HepG2 (cell line): Measurements from ENCODE around the gene SLIT3. TPM values are rescaled to one million over a fixed set of nuclear protein-coding genes. Genes with fewer than 3 reads are reported as not detected.

Experiments used
- ATAC-seq: fragments of 200-7000 bp; cut with Tn5 transposase; 3 replicates; pipeline ENCODE4 v1.9.1; 2020; ENCODE audit warnings: mild to moderate bottlenecking, moderate library complexity
- BruUV-seq: library from RNA; stranded (reverse); fragments of 400-500 nt; replicated peaks from 2 replicates; lab custom pipeline; 2021; lab: Mats Ljungman, UMichigan
- CTCF ChIA-PET: fragments of 300-600 bp; formaldehyde crosslinking; extraction: SDS; loops from one replicate; lab custom pipeline; 2021; ENCODE audit warnings: low total read pairs, inconsistent platforms, low intra/inter-chr PET ratio; lab: Yijun Ruan, JAX
- POLR2A ChIA-PET: fragments of 350-600 bp; sonication (Branson Sonifier 250); formaldehyde crosslinking; loops from one replicate; lab custom pipeline; 2020; ENCODE audit warnings: antibody characterized with exemption, inconsistent platforms; lab: Yijun Ruan, JAX
- DNase-seq: peaks from one replicate; pipeline ENCODE4 v3.0.0-alpha.2; 2015; ENCODE audit warnings: low spot score
- FAIRE-seq: peaks from 3 replicates; lab custom pipeline; 2011; peaks lifted over from hg19 to GRCh38; lab: Jason Lieb, UNC
- H2AFZ ChIP-seq: one replicate; pipeline ENCODE4 v1.6.1; 2011; ENCODE audit warnings: low read length, inconsistent platforms
- H3K27ac ChIP-seq: fragments of 300-600 bp; 3 replicates; pipeline ENCODE4 v1.8.0; 2011; ENCODE audit warnings: mixed run types, mild to moderate bottlenecking, mixed read lengths, low read length, inconsistent platforms; ENCODE audit not compliant: insufficient read depth; ENCODE audit errors: extremely low read length
- H3K27me3 ChIP-seq, 2 experiments: fragments of 200-600 bp in 1 of 2; 2 replicates in 1 of 2; 3 replicates in 1 of 2; pipeline versions ENCODE4 v1.6.0 to v1.8.0; 2011; ENCODE audit warnings: low read length in 2 of 2, mild to moderate bottlenecking in 2 of 2, moderate library complexity in 2 of 2, inconsistent platforms in 1 of 2; ENCODE audit not compliant: insufficient read depth in 2 of 2, control insufficient read depth in 1 of 2
- H3K36me3 ChIP-seq, 2 experiments: fragments of 200-600 bp in 1 of 2; replicated peaks in 1 of 2; 2 replicates in 1 of 2; 3 replicates in 1 of 2; pipeline versions ENCODE4 v1.5.1 to v1.8.0; 2011; ENCODE audit warnings: low read length in 2 of 2, inconsistent platforms in 1 of 2; ENCODE audit not compliant: insufficient read depth in 2 of 2, control insufficient read depth in 1 of 2
- H3K4me1 ChIP-seq: 2 replicates; pipeline ENCODE4 v1.5.1; 2012; ENCODE audit warnings: low read length, inconsistent platforms; ENCODE audit not compliant: insufficient read depth
- H3K4me2 ChIP-seq: 2 replicates; pipeline ENCODE4 v1.6.0; 2011; ENCODE audit warnings: low read depth, low read length, inconsistent platforms
- H3K4me3 ChIP-seq, 3 experiments: fragments of 200-600 bp in 1 of 3; sonication (generic), shearing (Covaris generic) in 1 of 3; replicated peaks in 1 of 3; 2 replicates each; pipeline ENCODE4 v1.5.1; 2011 to 2016; ENCODE audit warnings: low read length in 3 of 3, inconsistent platforms in 2 of 3, low read depth in 2 of 3, mild to moderate bottlenecking in 2 of 3, control low read depth in 1 of 3, mixed read lengths in 1 of 3; ENCODE audit not compliant: insufficient read depth in 1 of 3
- H3K79me2 ChIP-seq: one replicate; pipeline ENCODE4 v1.6.1; 2011; ENCODE audit warnings: low read length, inconsistent platforms; ENCODE audit not compliant: insufficient read depth
- H3K9ac ChIP-seq: 2 replicates; pipeline ENCODE4 v1.6.0; 2011; ENCODE audit warnings: mild to moderate bottlenecking, low read depth, low read length, inconsistent platforms; ENCODE audit not compliant: insufficient read depth
- H3K9me3 ChIP-seq: 2 replicates; pipeline ENCODE4 v1.5.1; 2012; ENCODE audit warnings: mild to moderate bottlenecking, low read length
- H4K20me1 ChIP-seq: 2 replicates; pipeline ENCODE4 v1.6.0; 2011; ENCODE audit warnings: inconsistent platforms, mild to moderate bottlenecking, low read length, moderate library complexity; ENCODE audit not compliant: insufficient read depth
- ARNTL ChIP-seq: sonication (generic); formaldehyde crosslinking; IDR thresholded peaks from 2 replicates; pipeline ENCODE4 v1.4.0; 2020; ENCODE audit warnings: mild to moderate bottlenecking, missing genetic modification reagents
- BATF2 ChIP-seq: sonication (generic); formaldehyde crosslinking; IDR thresholded peaks from 2 replicates; pipeline ENCODE4 v1.8.0; 2022; ENCODE audit warnings: mild to moderate bottlenecking, missing genetic modification reagents, moderate library complexity
- BORCS8-MEF2B ChIP-seq: sonication (generic); formaldehyde crosslinking; IDR thresholded peaks from 2 replicates; pipeline ENCODE4 v1.8.0; 2022; ENCODE audit warnings: mild to moderate bottlenecking, missing genetic modification reagents
- CENPX ChIP-seq: sonication (generic); formaldehyde crosslinking; IDR thresholded peaks from 2 replicates; pipeline ENCODE4 v1.9.0; 2021; ENCODE audit warnings: mild to moderate bottlenecking, missing genetic modification reagents, moderate library complexity
- MBD4 ChIP-seq: IDR thresholded peaks from 2 replicates; pipeline ENCODE4 v1.6.1; 2012; ENCODE audit warnings: low read length, inconsistent platforms, borderline replicate concordance
- RFXANK ChIP-seq: IDR thresholded peaks from 2 replicates; pipeline ENCODE4 v1.6.1; 2016
- TAF1 ChIP-seq: sonication (generic); formaldehyde crosslinking; IDR thresholded peaks from 2 replicates; pipeline ENCODE4 v1.4.0; 2020; ENCODE audit warnings: missing genetic modification reagents
- ZMYM4 ChIP-seq: sonication (generic); formaldehyde crosslinking; IDR thresholded peaks from 2 replicates; pipeline ENCODE4 v1.8.1; 2023; ENCODE audit warnings: mild to moderate bottlenecking, missing genetic modification reagents
- ZNF180 ChIP-seq: sonication (generic); formaldehyde crosslinking; IDR thresholded peaks from 2 replicates; pipeline ENCODE4 v1.4.0; 2020; ENCODE audit warnings: low read depth, missing genetic modification reagents, borderline replicate concordance
- ZNF263 ChIP-seq: sonication (generic); formaldehyde crosslinking; IDR thresholded peaks from 2 replicates; pipeline ENCODE4 v1.4.0; 2020; ENCODE audit warnings: missing genetic modification reagents
- ZNF558 ChIP-seq: sonication (generic); formaldehyde crosslinking; IDR thresholded peaks from 2 replicates; pipeline ENCODE4 v1.9.0; 2022; ENCODE audit warnings: mild to moderate bottlenecking, missing genetic modification reagents, borderline replicate concordance
- ZNF670 ChIP-seq: sonication (generic); formaldehyde crosslinking; IDR thresholded peaks from 2 replicates; pipeline ENCODE4 v1.8.0; 2022; ENCODE audit warnings: mild to moderate bottlenecking, missing genetic modification reagents, borderline replicate concordance
- WGBS: methylation state at CpG from one replicate; pipeline ENCODE4 v1.1.6; 2017; ENCODE audit warnings: low lambda C conversion rate; 5-methylcytosine and 5-hydroxymethylcytosine counted together
- in situ Hi-C: cut with HindIII; loops from 2 replicates; pipeline ENCODE4 v1.10.0; 2017; ENCODE audit warnings: low pct_unique_long_range_greater_than_20kb; ENCODE audit not compliant: extremely low pct_ligation_motif_present
- intact Hi-C: fragments of 100-400 bp; cut with micrococcal nuclease; formaldehyde crosslinking; loops from one replicate; pipeline ENCODE4 v1.10.0; 2022; ENCODE audit not compliant: unreplicated experiment
- polyA plus RNA-seq, 8 experiments: library from polyadenylated mRNA; depleted of rRNA in 3 of 8; stranded (reverse) in 7 of 8; unstranded in 1 of 8; fragments of >200 nt; fragmentation: Illumina TruSeq in 4 of 8; extraction: Trizol in 4 of 8; gene quantifications; 2 replicates each; pipeline versions ENCODE4 v1.2.1 to v1.2.3, GENCODE V29; 2011 to 2016; ENCODE audit warnings: low read depth in 4 of 8, missing spikeins in 1 of 8, mixed read lengths in 1 of 8; ENCODE audit not compliant: insufficient read depth in 1 of 8
- total RNA-seq, 5 experiments: library from RNA; depleted of rRNA; stranded (reverse); fragments of >200 nt; fragmentation: Illumina TruSeq; extraction: Trizol; gene quantifications; 2 replicates each; pipeline ENCODE4 v1.2.3, GENCODE V29; 2016; ENCODE audit warnings: low read depth in 1 of 5
- TF ChIP-seq, protein P1 (sequence below): sonication (generic); formaldehyde crosslinking; IDR thresholded peaks from 2 replicates; pipeline ENCODE4 v1.8.1; 2023; ENCODE audit warnings: missing genetic modification reagents, inconsistent platforms, borderline replicate concordance
- TF ChIP-seq, protein P2 (sequence below): sonication (generic); formaldehyde crosslinking; IDR thresholded peaks from 2 replicates; pipeline ENCODE4 v1.4.0; 2020; ENCODE audit warnings: low read depth, missing genetic modification reagents
- TF ChIP-seq, protein P3 (sequence below): sonication (generic); formaldehyde crosslinking; IDR thresholded peaks from 2 replicates; pipeline ENCODE4 v1.9.0; 2021; ENCODE audit warnings: missing genetic modification reagents, borderline replicate concordance
- TF ChIP-seq, protein P4 (sequence below): sonication (generic); formaldehyde crosslinking; IDR thresholded peaks from 2 replicates; pipeline ENCODE4 v1.9.0; 2021; ENCODE audit warnings: missing genetic modification reagents, mild to moderate bottlenecking, borderline replicate concordance

The SLIT3 gene
- total and polyA plus RNA-seq, 2 of the 13 experiments (the other 11 are each of a cell fraction or from before 2014, with no cell fraction given): not detected

GRCh38 chr5:168784454-168784853 lies 516.5 kb downstream of the SLIT3 start:
- Histone ChIP-seq H3K27me3 (peaks cover 5 to 52% of the 10 kb centered on the region in 2 experiments), H4K20me1 (no peaks in the 10 kb centered on the region), H3K27ac (no peak overlapping the region), H3K9me3 (no peaks in the 10 kb centered on the region), H3K4me1 (no peaks in the 10 kb centered on the region), H3K79me2 (no peaks in the 10 kb centered on the region), H3K4me2 (no peak overlapping the region), H3K9ac (no peak overlapping the region), H3K4me3 (no peak overlapping the region), H2AFZ (no peak overlapping the region), H3K36me3 (no peaks in the 10 kb centered on the region)
- intact Hi-C loops: no loop called here
- WGBS: 46% methylated on average over 4 of the region's 4 CpGs
- FAIRE-seq (no peak), ATAC-seq (no peak), DNase-seq (no peak)
- BruUV-seq: no TSS peak
- in situ Hi-C loops: no loop called here
- no peak for TF ChIP-seq ZNF263 (CRISPR knock-in tag)
- TF ChIP-seq ZNF558: no peak
- no peak for TF ChIP-seq RFXANK
- TF ChIP-seq, protein P1, sequence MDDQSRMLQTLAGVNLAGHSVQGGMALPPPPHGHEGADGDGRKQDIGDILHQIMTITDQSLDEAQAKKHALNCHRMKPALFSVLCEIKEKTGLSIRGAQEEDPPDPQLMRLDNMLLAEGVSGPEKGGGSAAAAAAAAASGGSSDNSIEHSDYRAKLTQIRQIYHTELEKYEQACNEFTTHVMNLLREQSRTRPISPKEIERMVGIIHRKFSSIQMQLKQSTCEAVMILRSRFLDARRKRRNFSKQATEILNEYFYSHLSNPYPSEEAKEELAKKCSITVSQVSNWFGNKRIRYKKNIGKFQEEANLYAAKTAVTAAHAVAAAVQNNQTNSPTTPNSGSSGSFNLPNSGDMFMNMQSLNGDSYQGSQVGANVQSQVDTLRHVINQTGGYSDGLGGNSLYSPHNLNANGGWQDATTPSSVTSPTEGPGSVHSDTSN (CRISPR knock-in tag): no peak
- TF ChIP-seq ZMYM4 (CRISPR knock-in tag): no peak
- no peak for TF ChIP-seq BORCS8-MEF2B (CRISPR knock-in tag)
- TF ChIP-seq BATF2 (CRISPR knock-in tag): no peak
- TF ChIP-seq, protein P2, sequence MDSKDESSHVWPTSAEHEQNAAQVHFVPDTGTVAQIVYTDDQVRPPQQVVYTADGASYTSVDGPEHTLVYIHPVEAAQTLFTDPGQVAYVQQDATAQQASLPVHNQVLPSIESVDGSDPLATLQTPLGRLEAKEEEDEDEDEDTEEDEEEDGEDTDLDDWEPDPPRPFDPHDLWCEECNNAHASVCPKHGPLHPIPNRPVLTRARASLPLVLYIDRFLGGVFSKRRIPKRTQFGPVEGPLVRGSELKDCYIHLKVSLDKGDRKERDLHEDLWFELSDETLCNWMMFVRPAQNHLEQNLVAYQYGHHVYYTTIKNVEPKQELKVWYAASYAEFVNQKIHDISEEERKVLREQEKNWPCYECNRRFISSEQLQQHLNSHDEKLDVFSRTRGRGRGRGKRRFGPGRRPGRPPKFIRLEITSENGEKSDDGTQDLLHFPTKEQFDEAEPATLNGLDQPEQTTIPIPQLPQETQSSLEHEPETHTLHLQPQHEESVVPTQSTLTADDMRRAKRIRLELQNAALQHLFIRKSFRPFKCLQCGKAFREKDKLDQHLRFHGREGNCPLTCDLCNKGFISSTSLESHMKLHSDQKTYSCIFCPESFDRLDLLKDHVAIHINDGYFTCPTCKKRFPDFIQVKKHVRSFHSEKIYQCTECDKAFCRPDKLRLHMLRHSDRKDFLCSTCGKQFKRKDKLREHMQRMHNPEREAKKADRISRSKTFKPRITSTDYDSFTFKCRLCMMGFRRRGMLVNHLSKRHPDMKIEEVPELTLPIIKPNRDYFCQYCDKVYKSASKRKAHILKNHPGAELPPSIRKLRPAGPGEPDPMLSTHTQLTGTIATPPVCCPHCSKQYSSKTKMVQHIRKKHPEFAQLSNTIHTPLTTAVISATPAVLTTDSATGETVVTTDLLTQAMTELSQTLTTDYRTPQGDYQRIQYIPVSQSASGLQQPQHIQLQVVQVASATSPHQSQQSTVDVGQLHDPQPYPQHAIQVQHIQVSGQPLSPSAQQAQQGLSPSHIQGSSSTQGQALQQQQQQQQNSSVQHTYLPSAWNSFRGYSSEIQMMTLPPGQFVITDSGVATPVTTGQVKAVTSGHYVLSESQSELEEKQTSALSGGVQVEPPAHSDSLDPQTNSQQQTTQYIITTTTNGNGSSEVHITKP: no peak
- TF ChIP-seq ARNTL (CRISPR knock-in tag): no peak
- TF ChIP-seq, protein P3, sequence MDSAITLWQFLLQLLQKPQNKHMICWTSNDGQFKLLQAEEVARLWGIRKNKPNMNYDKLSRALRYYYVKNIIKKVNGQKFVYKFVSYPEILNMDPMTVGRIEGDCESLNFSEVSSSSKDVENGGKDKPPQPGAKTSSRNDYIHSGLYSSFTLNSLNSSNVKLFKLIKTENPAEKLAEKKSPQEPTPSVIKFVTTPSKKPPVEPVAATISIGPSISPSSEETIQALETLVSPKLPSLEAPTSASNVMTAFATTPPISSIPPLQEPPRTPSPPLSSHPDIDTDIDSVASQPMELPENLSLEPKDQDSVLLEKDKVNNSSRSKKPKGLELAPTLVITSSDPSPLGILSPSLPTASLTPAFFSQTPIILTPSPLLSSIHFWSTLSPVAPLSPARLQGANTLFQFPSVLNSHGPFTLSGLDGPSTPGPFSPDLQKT (CRISPR knock-in tag): no peak
- TF ChIP-seq ZNF670: no peak
- TF ChIP-seq, protein P4, sequence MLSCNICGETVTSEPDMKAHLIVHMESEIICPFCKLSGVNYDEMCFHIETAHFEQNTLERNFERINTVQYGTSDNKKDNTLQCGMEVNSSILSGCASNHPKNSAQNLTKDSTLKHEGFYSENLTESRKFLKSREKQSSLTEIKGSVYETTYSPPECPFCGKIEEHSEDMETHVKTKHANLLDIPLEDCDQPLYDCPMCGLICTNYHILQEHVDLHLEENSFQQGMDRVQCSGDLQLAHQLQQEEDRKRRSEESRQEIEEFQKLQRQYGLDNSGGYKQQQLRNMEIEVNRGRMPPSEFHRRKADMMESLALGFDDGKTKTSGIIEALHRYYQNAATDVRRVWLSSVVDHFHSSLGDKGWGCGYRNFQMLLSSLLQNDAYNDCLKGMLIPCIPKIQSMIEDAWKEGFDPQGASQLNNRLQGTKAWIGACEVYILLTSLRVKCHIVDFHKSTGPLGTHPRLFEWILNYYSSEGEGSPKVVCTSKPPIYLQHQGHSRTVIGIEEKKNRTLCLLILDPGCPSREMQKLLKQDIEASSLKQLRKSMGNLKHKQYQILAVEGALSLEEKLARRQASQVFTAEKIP (CRISPR knock-in tag): no peak
- no peak for TF ChIP-seq MBD4
- no peak for TF ChIP-seq TAF1 (CRISPR knock-in tag)
- TF ChIP-seq CENPX (CRISPR knock-in tag): no peak
- no peak for TF ChIP-seq ZNF180
- CTCF ChIA-PET: no interaction called here
- POLR2A ChIA-PET: no interaction called here
